ENCODE measurements around the gene DUSP6.
A peak's percentile ranks its signal among the peaks of the same experiment; 100 is the strongest.

The DUSP6 gene

DNA sequence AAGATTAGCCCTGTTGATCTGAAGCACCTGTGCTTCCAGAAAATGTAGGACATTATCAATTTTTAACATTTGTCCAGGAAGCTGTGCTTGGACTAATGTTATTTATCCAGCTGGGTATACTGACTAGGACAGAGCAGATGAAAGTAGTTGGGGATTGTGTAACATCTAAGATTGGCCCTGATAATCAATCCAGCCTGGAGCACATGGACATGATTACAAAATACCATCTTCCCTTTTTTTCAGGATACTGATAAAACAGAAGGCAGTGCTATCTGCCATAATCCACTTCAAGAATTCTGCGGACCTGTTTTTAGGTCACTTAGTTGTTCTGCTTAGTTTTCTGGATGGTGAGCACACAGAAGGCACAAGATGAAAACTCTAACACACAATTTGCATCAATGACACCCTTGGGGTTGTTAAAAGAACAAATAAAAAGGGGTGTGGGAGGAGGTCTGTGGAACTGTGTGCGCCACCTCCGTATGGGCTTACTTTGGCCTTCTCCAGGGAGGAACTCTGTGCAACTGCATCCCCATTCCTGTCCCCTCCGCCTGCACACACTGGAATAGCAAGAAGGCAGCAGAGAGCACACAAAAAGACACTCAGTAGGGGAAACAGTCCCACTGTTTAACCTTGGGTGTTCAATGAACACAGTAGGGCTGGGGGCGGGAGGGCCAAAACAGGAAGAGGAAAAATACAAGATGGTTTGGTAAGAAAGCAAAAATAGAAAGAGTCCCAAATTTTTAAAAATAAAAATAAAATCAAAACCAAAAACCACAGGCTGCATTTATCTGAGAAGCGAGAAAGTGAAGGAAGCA, 31.1 kb upstream of the DUSP6 start:
- WGBS: 95% methylated on average over 4 of the region's 6 CpGs
- Histone ChIP-seq H3K79me1 (replicated peaks; ENCODE audit: low read length, poor library complexity, severe bottlenecking) (no peaks in the 10 kb centered on the region), H2BK5ac (ENCODE audit: low read depth, low read length, poor library complexity, severe bottlenecking) (no peak overlapping the region)

DNA sequence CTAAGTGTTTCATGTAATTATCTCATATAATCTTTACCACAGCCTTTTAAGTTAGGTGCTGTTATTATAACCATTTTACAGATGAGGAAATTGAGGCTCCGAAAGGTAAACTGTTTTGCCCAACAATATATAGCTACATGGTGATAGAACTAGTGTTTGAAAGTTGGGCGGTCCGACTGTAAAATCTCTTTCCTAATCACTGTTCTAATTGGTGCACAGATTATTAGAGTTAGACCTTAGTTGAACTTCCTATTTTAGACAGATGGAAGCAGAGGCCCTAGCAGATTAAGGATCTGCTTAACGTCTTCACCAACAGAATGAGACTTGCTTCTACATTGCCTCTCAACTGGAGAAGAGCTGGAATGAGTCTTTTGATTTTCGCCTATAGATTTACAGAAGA, 30.0 kb upstream of the DUSP6 start:
- no peak overlapping the region for H3K18ac ChIP-seq (ENCODE audit: low read depth in 1 of 2, low read length in 2 of 2)
- H3K4ac ChIP-seq (ENCODE audit: low read depth in 1 of 2, low read length in 2 of 2): no peak overlapping the region
- no peak overlapping the region for H3K14ac ChIP-seq (ENCODE audit: low read length in 2 of 2)
- H2BK120ac ChIP-seq (ENCODE audit: low read depth, low read length): no peak overlapping the region
- H3K27me3 ChIP-seq (ENCODE audit: control insufficient read depth in 1 of 2, insufficient read depth in 1 of 2, low read length in 2 of 2): no peaks in the 10 kb centered on the region
- H3K36me3 ChIP-seq (ENCODE audit: control insufficient read depth in 1 of 2, insufficient read depth in 2 of 2, low read depth in 1 of 2, low read length in 2 of 2): no peaks in the 10 kb centered on the region
- H2AK5ac ChIP-seq (ENCODE audit: low read length, severe bottlenecking): no peak overlapping the region
- H4K91ac ChIP-seq (ENCODE audit: low read length): no peak overlapping the region
- no peak overlapping the region for H3K23ac ChIP-seq (ENCODE audit: low read length in 2 of 2)
- no peaks in the 10 kb centered on the region for H3K79me1 ChIP-seq (replicated peaks; ENCODE audit: low read length, poor library complexity, severe bottlenecking)
- no peak for DNase-seq
- H3K27ac ChIP-seq (ENCODE audit: low read length, poor library complexity, severe bottlenecking): no peak overlapping the region
- 87% methylated on average over 4 of the region's 5 CpGs for WGBS
- peaks cover 8% of the 10 kb centered on the region for H3K4me1 ChIP-seq (ENCODE audit: control insufficient read depth, insufficient read depth, low read depth, low read length)
- H3K4me3 ChIP-seq (ENCODE audit: insufficient read depth in 1 of 2, low read depth in 1 of 2, low read length in 2 of 2): no peak overlapping the region
- no peaks in the 10 kb centered on the region for H3K9me3 ChIP-seq (ENCODE audit: control insufficient read depth, low read length)
- H4K8ac ChIP-seq (ENCODE audit: low read length): no peak overlapping the region
- no peak overlapping the region for H2BK5ac ChIP-seq (ENCODE audit: low read depth, low read length, poor library complexity, severe bottlenecking)
- H3K4me2 ChIP-seq (ENCODE audit: low read length, poor library complexity, severe bottlenecking): no peak overlapping the region
- no peak overlapping the region for H3K9ac ChIP-seq (ENCODE audit: low read length)
- no peak overlapping the region for H2BK15ac ChIP-seq (ENCODE audit: low read depth, poor library complexity, severe bottlenecking)
- H2AFZ ChIP-seq (ENCODE audit: low read depth, low read length): no peak overlapping the region
- no peak overlapping the region for H2BK12ac ChIP-seq (ENCODE audit: low read length in 2 of 2)

More for the DNA sequence above, 31.1 kb upstream of the DUSP6 start:
- Histone ChIP-seq H3K14ac (ENCODE audit: low read length in 2 of 2) (no peak overlapping the region), H2AFZ (ENCODE audit: low read depth, low read length) (no peak overlapping the region), H2BK15ac (ENCODE audit: low read depth, poor library complexity, severe bottlenecking) (no peak overlapping the region), H3K27me3 (ENCODE audit: control insufficient read depth in 1 of 2, insufficient read depth in 1 of 2, low read length in 2 of 2) (no peaks in the 10 kb centered on the region), H3K23ac (ENCODE audit: low read length in 2 of 2) (no peak overlapping the region), H3K36me3 (ENCODE audit: control insufficient read depth in 1 of 2, insufficient read depth in 2 of 2, low read depth in 1 of 2, low read length in 2 of 2) (no peaks in the 10 kb centered on the region), H3K4ac (ENCODE audit: low read depth in 1 of 2, low read length in 2 of 2) (peak overlapping the region; percentile 2 to 24), H3K18ac (ENCODE audit: low read depth in 1 of 2, low read length in 2 of 2) (peak overlapping the region; percentile 74 to 82), H4K91ac (ENCODE audit: low read length) (peak overlapping the region; percentile 80), H4K8ac (ENCODE audit: low read length) (peak overlapping the region; percentile 94), H2BK120ac (ENCODE audit: low read depth, low read length) (peak overlapping the region; percentile 54), H3K4me2 (ENCODE audit: low read length, poor library complexity, severe bottlenecking) (no peak overlapping the region), H3K9ac (ENCODE audit: low read length) (peak overlapping the region; percentile 63), H3K4me1 (ENCODE audit: control insufficient read depth, insufficient read depth, low read depth, low read length) (peaks cover 8% of the 10 kb centered on the region), H2BK12ac (ENCODE audit: low read length in 2 of 2) (peak overlapping the region; percentile 59 to 97), H3K4me3 (ENCODE audit: insufficient read depth in 1 of 2, low read depth in 1 of 2, low read length in 2 of 2) (peak overlapping the region in 1 of 2 experiments; percentile 50), H2AK5ac (ENCODE audit: low read length, severe bottlenecking) (no peak overlapping the region), H3K9me3 (ENCODE audit: control insufficient read depth, low read length) (no peaks in the 10 kb centered on the region), H3K27ac (ENCODE audit: low read length, poor library complexity, severe bottlenecking) (peak overlapping the region; percentile 85)
- peak; percentile 44 for DNase-seq

DNA sequence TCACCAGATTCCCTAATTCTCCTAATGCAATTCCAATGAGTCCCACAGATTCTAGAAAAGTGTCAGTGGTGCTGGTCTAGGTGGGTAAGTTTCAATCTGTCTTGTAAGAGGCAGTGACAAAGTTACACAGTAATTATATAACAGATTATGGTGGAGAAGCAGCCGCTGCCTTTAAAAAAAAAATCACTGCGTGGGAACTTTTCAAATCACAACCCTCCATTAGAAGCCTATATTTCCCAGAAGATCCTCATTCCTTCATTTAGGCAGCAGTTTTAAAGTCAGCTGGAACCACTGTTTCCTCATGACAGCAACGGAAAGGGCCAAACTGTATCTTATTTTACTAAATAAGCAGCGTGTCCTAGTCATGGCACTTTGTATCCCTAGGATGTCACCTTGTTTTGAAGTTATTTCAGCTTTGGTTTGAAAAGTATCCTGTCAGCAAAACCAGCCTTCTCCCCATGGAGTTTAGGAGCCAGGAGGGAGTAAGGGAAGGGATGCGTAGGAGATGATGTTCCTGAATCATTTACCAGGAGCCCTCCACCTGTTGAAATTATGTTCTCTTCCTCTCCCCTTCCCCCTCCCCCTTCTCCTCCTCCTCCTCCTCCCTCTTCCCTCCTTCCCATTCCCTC, 27.7 kb upstream of the DUSP6 start:
- Histone ChIP-seq H3K4me1 (ENCODE audit: control insufficient read depth, insufficient read depth, low read depth, low read length) (peaks cover 11% of the 10 kb centered on the region), H3K4me3 (ENCODE audit: insufficient read depth in 1 of 2, low read depth in 1 of 2, low read length in 2 of 2) (no peak overlapping the region), H4K8ac (ENCODE audit: low read length) (no peak overlapping the region), H3K4ac (ENCODE audit: low read depth in 1 of 2, low read length in 2 of 2) (no peak overlapping the region), H4K91ac (ENCODE audit: low read length) (no peak overlapping the region), H2BK15ac (ENCODE audit: low read depth, poor library complexity, severe bottlenecking) (no peak overlapping the region), H3K27ac (ENCODE audit: low read length, poor library complexity, severe bottlenecking) (peak overlapping the region; percentile 62), H3K18ac (ENCODE audit: low read depth in 1 of 2, low read length in 2 of 2) (no peak overlapping the region), H3K23ac (ENCODE audit: low read length in 2 of 2) (no peak overlapping the region), H2BK120ac (ENCODE audit: low read depth, low read length) (no peak overlapping the region), H3K4me2 (ENCODE audit: low read length, poor library complexity, severe bottlenecking) (no peak overlapping the region), H3K9me3 (ENCODE audit: control insufficient read depth, low read length) (no peaks in the 10 kb centered on the region), H3K36me3 (ENCODE audit: control insufficient read depth in 1 of 2, insufficient read depth in 2 of 2, low read depth in 1 of 2, low read length in 2 of 2) (no peaks in the 10 kb centered on the region), H2BK5ac (ENCODE audit: low read depth, low read length, poor library complexity, severe bottlenecking) (no peak overlapping the region), H3K27me3 (ENCODE audit: control insufficient read depth in 1 of 2, insufficient read depth in 1 of 2, low read length in 2 of 2) (no peaks in the 10 kb centered on the region), H3K14ac (ENCODE audit: low read length in 2 of 2) (no peak overlapping the region), H2BK12ac (ENCODE audit: low read length in 2 of 2) (no peak overlapping the region), H2AK5ac (ENCODE audit: low read length, severe bottlenecking) (peak overlapping the region; percentile 36), H3K9ac (ENCODE audit: low read length) (no peak overlapping the region), H2AFZ (ENCODE audit: low read depth, low read length) (no peak overlapping the region), H3K79me1 (replicated peaks; ENCODE audit: low read length, poor library complexity, severe bottlenecking) (no peaks in the 10 kb centered on the region)
- no peak for DNase-seq
- over 99% methylated on average over 4 of the region's 5 CpGs for WGBS

- Histone ChIP-seq H3K36me3 (ENCODE audit: control insufficient read depth in 1 of 2, insufficient read depth in 2 of 2, low read depth in 1 of 2, low read length in 2 of 2) (no peaks in the 10 kb centered on the region), H4K8ac (ENCODE audit: low read length) (no peak overlapping the region), H3K18ac (ENCODE audit: low read depth in 1 of 2, low read length in 2 of 2) (no peak overlapping the region), H3K4me2 (ENCODE audit: low read length, poor library complexity, severe bottlenecking) (no peak overlapping the region), H3K4me3 (ENCODE audit: insufficient read depth in 1 of 2, low read depth in 1 of 2, low read length in 2 of 2) (no peak overlapping the region), H2BK120ac (ENCODE audit: low read depth, low read length) (no peak overlapping the region), H3K9me3 (ENCODE audit: control insufficient read depth, low read length) (no peaks in the 10 kb centered on the region), H3K14ac (ENCODE audit: low read length in 2 of 2) (no peak overlapping the region), H3K27ac (ENCODE audit: low read length, poor library complexity, severe bottlenecking) (peak overlapping the region; percentile 62), H2BK5ac (ENCODE audit: low read depth, low read length, poor library complexity, severe bottlenecking) (no peak overlapping the region), H3K4me1 (ENCODE audit: control insufficient read depth, insufficient read depth, low read depth, low read length) (peaks cover 14% of the 10 kb centered on the region), H2AFZ (ENCODE audit: low read depth, low read length) (no peak overlapping the region), H3K23ac (ENCODE audit: low read length in 2 of 2) (no peak overlapping the region), H3K4ac (ENCODE audit: low read depth in 1 of 2, low read length in 2 of 2) (no peak overlapping the region), H2BK12ac (ENCODE audit: low read length in 2 of 2) (no peak overlapping the region), H4K91ac (ENCODE audit: low read length) (no peak overlapping the region), H2AK5ac (ENCODE audit: low read length, severe bottlenecking) (peak overlapping the region; percentile 54), H3K79me1 (replicated peaks; ENCODE audit: low read length, poor library complexity, severe bottlenecking) (no peaks in the 10 kb centered on the region), H2BK15ac (ENCODE audit: low read depth, poor library complexity, severe bottlenecking) (peak overlapping the region; percentile 20), H3K27me3 (ENCODE audit: control insufficient read depth in 1 of 2, insufficient read depth in 1 of 2, low read length in 2 of 2) (no peaks in the 10 kb centered on the region), H3K9ac (ENCODE audit: low read length) (no peak overlapping the region)
- 95% methylated on average over 5 of the region's 6 CpGs for WGBS
- no peak for DNase-seq
Observed at GRCh38 chr12:89379148-89379838, 27.0 kb upstream of the DUSP6 start.
